ENCODE results near the gene PCBP3. TPM values are rescaled to one million over a fixed set of nuclear protein-coding genes. Genes with fewer than 3 reads are reported as not detected.

PCBP3 gene
- total and polyA plus RNA-seq, 4 donors = 0.36 to 1.6 (median 0.42) TPM

DNA sequence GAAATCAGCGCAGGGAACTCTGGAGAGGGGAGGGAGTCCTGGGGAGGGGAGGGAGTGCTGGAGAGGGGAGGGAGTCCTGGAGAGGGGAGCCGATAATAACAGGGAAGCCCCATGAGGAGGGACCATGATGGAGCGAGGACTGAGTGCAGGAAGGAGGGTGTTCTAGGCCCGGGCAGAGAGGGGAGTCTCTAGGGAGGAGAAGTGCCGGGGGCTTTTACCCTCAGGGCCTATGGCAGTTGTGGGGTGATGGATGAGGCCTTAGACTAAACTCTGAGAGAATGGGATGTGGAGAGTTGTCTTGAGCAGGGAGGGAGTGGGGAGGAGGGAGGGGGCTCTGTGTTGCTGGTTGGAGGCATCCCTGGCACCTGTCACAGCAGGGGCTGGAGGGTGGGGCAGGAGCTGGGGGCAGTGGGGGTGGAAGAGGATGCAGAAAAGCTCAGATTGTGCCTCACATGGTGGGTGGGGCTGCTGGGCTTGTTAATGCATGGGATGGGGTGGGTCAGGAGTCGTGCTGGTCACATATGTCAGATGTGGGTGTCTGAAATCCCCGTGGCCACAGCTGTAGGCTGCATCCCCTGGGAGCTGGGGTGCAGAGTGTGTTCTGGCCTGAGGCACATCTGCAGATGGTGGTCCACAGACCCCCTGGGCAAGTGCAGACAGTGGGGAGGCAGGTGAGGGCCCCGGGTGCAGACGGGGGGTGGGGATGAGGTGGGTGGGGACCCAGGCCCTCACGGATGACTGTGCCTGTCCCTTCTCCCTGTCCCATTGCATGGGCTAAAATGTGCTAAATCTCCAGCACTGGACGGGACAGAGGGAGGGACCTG is 249.6 kb downstream of the PCBP3 start:
- Histone ChIP-seq H3K4me1 (ENCODE audit: control insufficient read depth in 4 of 4, insufficient read depth in 4 of 4, low read length in 3 of 4) (peaks cover 0 to 4% (median 0%) of the 10 kb centered on the region in 4 donors), H3K27me3 (ENCODE audit: control insufficient read depth in 4 of 4, insufficient read depth in 4 of 4, low read length in 3 of 4) (peaks cover 0 to 2% (median 0%) of the 10 kb centered on the region in 4 donors), H3K9ac (ENCODE audit: low read depth in 1 of 2, low read length in 2 of 2) (no peak overlapping the region), H3K9me3 (ENCODE audit: control insufficient read depth in 4 of 4, low read length in 3 of 4) (no peaks in the 10 kb centered on the region), H3K4me3 (ENCODE audit: low read depth in 1 of 3, low read length in 3 of 3) (no peak overlapping the region), H3K36me3 (ENCODE audit: control insufficient read depth in 4 of 4, insufficient read depth in 3 of 4, low read depth in 1 of 4, low read length in 3 of 4) (no peaks in the 10 kb centered on the region), H3K27ac (ENCODE audit: low read depth in 1 of 2, low read length in 2 of 2) (no peak overlapping the region)
- TF ChIP-seq, protein P1, sequence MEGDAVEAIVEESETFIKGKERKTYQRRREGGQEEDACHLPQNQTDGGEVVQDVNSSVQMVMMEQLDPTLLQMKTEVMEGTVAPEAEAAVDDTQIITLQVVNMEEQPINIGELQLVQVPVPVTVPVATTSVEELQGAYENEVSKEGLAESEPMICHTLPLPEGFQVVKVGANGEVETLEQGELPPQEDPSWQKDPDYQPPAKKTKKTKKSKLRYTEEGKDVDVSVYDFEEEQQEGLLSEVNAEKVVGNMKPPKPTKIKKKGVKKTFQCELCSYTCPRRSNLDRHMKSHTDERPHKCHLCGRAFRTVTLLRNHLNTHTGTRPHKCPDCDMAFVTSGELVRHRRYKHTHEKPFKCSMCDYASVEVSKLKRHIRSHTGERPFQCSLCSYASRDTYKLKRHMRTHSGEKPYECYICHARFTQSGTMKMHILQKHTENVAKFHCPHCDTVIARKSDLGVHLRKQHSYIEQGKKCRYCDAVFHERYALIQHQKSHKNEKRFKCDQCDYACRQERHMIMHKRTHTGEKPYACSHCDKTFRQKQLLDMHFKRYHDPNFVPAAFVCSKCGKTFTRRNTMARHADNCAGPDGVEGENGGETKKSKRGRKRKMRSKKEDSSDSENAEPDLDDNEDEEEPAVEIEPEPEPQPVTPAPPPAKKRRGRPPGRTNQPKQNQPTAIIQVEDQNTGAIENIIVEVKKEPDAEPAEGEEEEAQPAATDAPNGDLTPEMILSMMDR (IDR thresholded peaks at IDR 0.05; ENCODE audit: low read depth, low read length, missing input control) = no peak
- no peak for TF ChIP-seq JUND (IDR thresholded peaks at IDR 0.05)
- TF ChIP-seq, protein P2, sequence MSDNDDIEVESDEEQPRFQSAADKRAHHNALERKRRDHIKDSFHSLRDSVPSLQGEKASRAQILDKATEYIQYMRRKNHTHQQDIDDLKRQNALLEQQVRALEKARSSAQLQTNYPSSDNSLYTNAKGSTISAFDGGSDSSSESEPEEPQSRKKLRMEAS (IDR thresholded peaks at IDR 0.05) = no peak
- TF ChIP-seq HNF4A (conservative IDR thresholded peaks at IDR 0.05) = no peak
- no peak for TF ChIP-seq TAF1 (conservative IDR thresholded peaks at IDR 0.05)
- no peak for TF ChIP-seq HNF4G (IDR thresholded peaks at IDR 0.05)
- TF ChIP-seq SP1 (IDR thresholded peaks at IDR 0.05) = no peak
- TF ChIP-seq, protein P3, sequence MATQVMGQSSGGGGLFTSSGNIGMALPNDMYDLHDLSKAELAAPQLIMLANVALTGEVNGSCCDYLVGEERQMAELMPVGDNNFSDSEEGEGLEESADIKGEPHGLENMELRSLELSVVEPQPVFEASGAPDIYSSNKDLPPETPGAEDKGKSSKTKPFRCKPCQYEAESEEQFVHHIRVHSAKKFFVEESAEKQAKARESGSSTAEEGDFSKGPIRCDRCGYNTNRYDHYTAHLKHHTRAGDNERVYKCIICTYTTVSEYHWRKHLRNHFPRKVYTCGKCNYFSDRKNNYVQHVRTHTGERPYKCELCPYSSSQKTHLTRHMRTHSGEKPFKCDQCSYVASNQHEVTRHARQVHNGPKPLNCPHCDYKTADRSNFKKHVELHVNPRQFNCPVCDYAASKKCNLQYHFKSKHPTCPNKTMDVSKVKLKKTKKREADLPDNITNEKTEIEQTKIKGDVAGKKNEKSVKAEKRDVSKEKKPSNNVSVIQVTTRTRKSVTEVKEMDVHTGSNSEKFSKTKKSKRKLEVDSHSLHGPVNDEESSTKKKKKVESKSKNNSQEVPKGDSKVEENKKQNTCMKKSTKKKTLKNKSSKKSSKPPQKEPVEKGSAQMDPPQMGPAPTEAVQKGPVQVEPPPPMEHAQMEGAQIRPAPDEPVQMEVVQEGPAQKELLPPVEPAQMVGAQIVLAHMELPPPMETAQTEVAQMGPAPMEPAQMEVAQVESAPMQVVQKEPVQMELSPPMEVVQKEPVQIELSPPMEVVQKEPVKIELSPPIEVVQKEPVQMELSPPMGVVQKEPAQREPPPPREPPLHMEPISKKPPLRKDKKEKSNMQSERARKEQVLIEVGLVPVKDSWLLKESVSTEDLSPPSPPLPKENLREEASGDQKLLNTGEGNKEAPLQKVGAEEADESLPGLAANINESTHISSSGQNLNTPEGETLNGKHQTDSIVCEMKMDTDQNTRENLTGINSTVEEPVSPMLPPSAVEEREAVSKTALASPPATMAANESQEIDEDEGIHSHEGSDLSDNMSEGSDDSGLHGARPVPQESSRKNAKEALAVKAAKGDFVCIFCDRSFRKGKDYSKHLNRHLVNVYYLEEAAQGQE (IDR thresholded peaks at IDR 0.05) = no peak
- TF ChIP-seq, protein P4, sequence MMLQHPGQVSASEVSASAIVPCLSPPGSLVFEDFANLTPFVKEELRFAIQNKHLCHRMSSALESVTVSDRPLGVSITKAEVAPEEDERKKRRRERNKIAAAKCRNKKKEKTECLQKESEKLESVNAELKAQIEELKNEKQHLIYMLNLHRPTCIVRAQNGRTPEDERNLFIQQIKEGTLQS (IDR thresholded peaks at IDR 0.05) = no peak
- no peak for TF ChIP-seq RXRA (IDR thresholded peaks at IDR 0.05)
- no peak for DNase-seq (ENCODE audit: low spot score)
- 77% methylated on average over 11 of the region's 11 CpGs for WGBS

DNA sequence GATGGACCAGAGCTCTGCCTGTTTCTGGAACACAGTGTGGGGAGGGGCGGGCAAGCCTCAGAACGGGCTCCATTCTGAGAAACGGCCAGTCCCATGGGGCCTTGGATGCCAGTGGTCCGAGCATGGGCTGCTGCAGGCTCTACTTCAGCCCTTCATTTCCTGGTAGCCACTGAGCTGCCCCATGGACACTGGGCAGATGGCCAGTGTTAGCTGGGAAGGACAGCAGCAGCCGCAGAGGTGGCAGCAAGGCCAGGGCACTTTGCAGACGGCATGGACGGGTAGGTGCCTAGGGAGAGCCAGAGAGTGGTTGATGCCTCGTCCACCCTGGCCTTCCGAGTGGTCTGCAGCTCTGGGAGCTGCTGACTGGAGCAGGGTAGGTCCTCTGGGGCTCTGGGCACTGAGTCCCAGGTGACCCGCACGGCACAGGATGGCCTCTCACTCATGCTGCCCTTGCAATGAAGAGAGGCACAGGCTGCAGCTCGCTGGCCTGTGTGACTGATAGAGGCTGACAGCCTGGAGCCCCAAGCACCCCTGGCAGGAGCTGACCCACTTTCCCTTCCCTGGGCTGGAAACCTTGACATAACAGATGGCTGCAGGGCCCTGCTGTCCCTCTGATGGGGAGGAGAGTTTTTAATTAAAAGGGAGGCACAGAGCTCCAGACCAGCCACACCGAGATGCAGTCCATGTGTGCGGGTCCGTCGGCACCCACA is 250.4 kb downstream of the PCBP3 start:
- Histone ChIP-seq H3K9ac (ENCODE audit: low read depth in 1 of 2, low read length in 2 of 2) (no peak overlapping the region), H3K9me3 (ENCODE audit: control insufficient read depth in 4 of 4, low read length in 3 of 4) (no peaks in the 10 kb centered on the region), H3K27me3 (ENCODE audit: control insufficient read depth in 4 of 4, insufficient read depth in 4 of 4, low read length in 3 of 4) (peaks cover 0 to 2% (median 0%) of the 10 kb centered on the region in 4 donors), H3K4me1 (ENCODE audit: control insufficient read depth in 4 of 4, insufficient read depth in 4 of 4, low read length in 3 of 4) (peaks cover 0 to 4% (median 0%) of the 10 kb centered on the region in 4 donors), H3K36me3 (ENCODE audit: control insufficient read depth in 4 of 4, insufficient read depth in 3 of 4, low read depth in 1 of 4, low read length in 3 of 4) (no peaks in the 10 kb centered on the region), H3K4me3 (ENCODE audit: low read depth in 1 of 3, low read length in 3 of 3) (no peak overlapping the region), H3K27ac (ENCODE audit: low read depth in 1 of 2, low read length in 2 of 2) (no peak overlapping the region)
- DNase-seq (ENCODE audit: low spot score) = no peak
- 78% methylated on average over 16 of the region's 16 CpGs for WGBS
- TF ChIP-seq NR2F2 (IDR thresholded peaks at IDR 0.05) (no peak), HNF4G (IDR thresholded peaks at IDR 0.05) (no peak), JUND (IDR thresholded peaks at IDR 0.05) (no peak), HNF4A (conservative IDR thresholded peaks at IDR 0.05) (no peak), SP1 (IDR thresholded peaks at IDR 0.05) (no peak), FOXA1 (IDR thresholded peaks at IDR 0.05) (no peak)
